Lung (tissue), 12 donors: ENCODE results near the gene SPC24. TPM values are rescaled to one million over a fixed set of nuclear protein-coding genes. Genes with fewer than 3 reads are reported as not detected.
"Not testable (repeated sequence)": the region's sequence is repeated elsewhere in the genome, so short reads cannot be mapped to it uniquely, and the experiment has no call there.

Experiments used
- ATAC-seq: fragments of 200-7000 bp; cut with Tn5 transposase; one replicate; pipeline ENCODE4 v1.9.1; 2020; ENCODE audit warnings: moderate number of reproducible peaks; ENCODE audit not compliant: insufficient read depth, low FRiP score
- DNase-seq, 3 donors: peaks; one replicate each; pipeline ENCODE4 v3.0.0-alpha.2; 2013 to 2017
- H3K27ac ChIP-seq, 2 donors: one replicate each; pipeline ENCODE4 v1.5.1; 2013; ENCODE audit warnings: mild to moderate bottlenecking in 2 of 2, moderate library complexity in 2 of 2, control low read depth in 1 of 2, inconsistent platforms in 1 of 2, low read depth in 1 of 2, low read length in 1 of 2
- H3K27me3 ChIP-seq, 3 donors: one replicate each; pipeline ENCODE4 v1.5.1; 2013; ENCODE audit warnings: low read length in 2 of 3; ENCODE audit not compliant: control insufficient read depth in 3 of 3, insufficient read depth in 3 of 3
- H3K36me3 ChIP-seq, 4 donors: one replicate each; pipeline ENCODE4 v1.5.1; 2013; ENCODE audit warnings: low read length in 4 of 4, mild to moderate bottlenecking in 1 of 4, moderate library complexity in 1 of 4; ENCODE audit not compliant: control insufficient read depth in 4 of 4, insufficient read depth in 4 of 4
- H3K4me1 ChIP-seq, 5 donors: one replicate each; pipeline ENCODE4 v1.5.1; 2013; ENCODE audit warnings: low read length in 5 of 5, mild to moderate bottlenecking in 2 of 5, moderate library complexity in 1 of 5; ENCODE audit not compliant: control insufficient read depth in 5 of 5, insufficient read depth in 5 of 5
- H3K4me3 ChIP-seq: one replicate; pipeline ENCODE4 v1.5.1; 2013; ENCODE audit warnings: mild to moderate bottlenecking, control low read depth, moderate library complexity
- H3K9ac ChIP-seq, 2 donors: one replicate each; pipeline ENCODE4 v1.5.1; 2013; ENCODE audit warnings: low read length in 2 of 2, control low read depth in 1 of 2; ENCODE audit not compliant: insufficient read depth in 1 of 2
- H3K9me3 ChIP-seq, 4 donors: one replicate each; pipeline ENCODE4 v1.5.1; 2013; ENCODE audit warnings: low read length in 3 of 4, mild to moderate bottlenecking in 1 of 4, moderate library complexity in 1 of 4; ENCODE audit not compliant: control insufficient read depth in 4 of 4, insufficient read depth in 3 of 4
- CTCF ChIP-seq: IDR thresholded peaks from 2 replicates; pipeline ENCODE4 v1.5.1; 2012; ENCODE audit warnings: mild to moderate bottlenecking; ENCODE audit errors: control extremely low read depth, extremely low read depth
- whole genome bisulfite sequencing, 2 donors: extraction: QIAGEN DNeasy Blood & Tissue Kit; methylation state at CpG; one replicate each; pipeline ENCODE4 v1.1.7; 2013; 5-methylcytosine and 5-hydroxymethylcytosine counted together
- polyA plus RNA-seq, 2 donors: library from polyadenylated mRNA; stranded (reverse); fragments of 200-250 nt; gene quantifications; one replicate each; pipeline ENCODE4 v1.2.1, GENCODE V29; 2013
- total RNA-seq, 2 donors: library from RNA; depleted of rRNA in 1 of 2; stranded (reverse); fragments of >200 nt in 1 of 2; gene quantifications; one replicate each; pipeline ENCODE4 v1.2.1, GENCODE V29; 2014 to 2021
- donor health status: control.
- donor health status: control.
- donor health status: Bipolar disorder and iron deficiency.
- donor health status: healthy.
- donor health status: DM: yes; HTN: yes; CAD: no.

The SPC24 gene
- total and polyA plus RNA-seq, 4 donors: 1.3 to 6.5 (median 3.9) TPM

- peaks cover 26 to 70% (median 33%) of the 10 kb centered on the region in 4 donors for H3K36me3 ChIP-seq
- no peak for ATAC-seq
Observed at GRCh38 chr19:11108746-11109145, 46.8 kb downstream of the SPC24 start.

GRCh38 chr19:11106477-11106876 lies 49.1 kb downstream of the SPC24 start:
- no peaks in the 10 kb centered on the region for H3K27me3 ChIP-seq
- H3K36me3 ChIP-seq: peaks cover 19 to 64% (median 22%) of the 10 kb centered on the region in 4 donors
- DNase-seq (no peak), ATAC-seq (no peak)
- H3K9me3 ChIP-seq: no peaks in the 10 kb centered on the region
- 86% methylated on average over 13 of the region's 13 CpGs for WGBS, 2 donors
- peak overlapping the region in 1 of 2 donors; percentile 33 for H3K27ac ChIP-seq
- no peak overlapping the region for H3K4me3 ChIP-seq
- no peak for TF ChIP-seq CTCF
- H3K4me1 ChIP-seq: no peaks in the 10 kb centered on the region
- no peak overlapping the region for H3K9ac ChIP-seq

More at GRCh38 chr19:11108746-11109145, 46.8 kb downstream of the SPC24 start:
- H3K9me3 ChIP-seq: no peaks in the 10 kb centered on the region
- no peak for TF ChIP-seq CTCF
- H3K9ac ChIP-seq: no peak overlapping the region
- H3K4me3 ChIP-seq: no peak overlapping the region
- H3K27ac ChIP-seq: no peak overlapping the region
- 93% methylated on average over 6 of the region's 6 CpGs for WGBS, 2 donors
- no peaks in the 10 kb centered on the region for H3K27me3 ChIP-seq
- no peak for DNase-seq
- no peaks in the 10 kb centered on the region for H3K4me1 ChIP-seq

GRCh38 chr19:11105014-11105636 lies 50.5 kb downstream of the SPC24 start:
- Histone ChIP-seq H3K9ac (no peak overlapping the region), H3K27ac (no peak overlapping the region), H3K4me3 (no peak overlapping the region), H3K9me3 (no peaks in the 10 kb centered on the region), H3K36me3 (peaks cover 20 to 62% (median 23%) of the 10 kb centered on the region in 4 donors), H3K4me1 (no peaks in the 10 kb centered on the region), H3K27me3 (no peaks in the 10 kb centered on the region)
- WGBS, 2 donors: 92% methylated on average over 36 of the region's 36 CpGs
- no peak for ATAC-seq
- DNase-seq: no peak
- TF ChIP-seq CTCF: no peak

- H3K4me1 ChIP-seq, H3K9ac ChIP-seq, H3K4me3 ChIP-seq, DNase-seq, H3K9me3 ChIP-seq, ATAC-seq, H3K27me3 ChIP-seq, H3K27ac ChIP-seq: not testable (repeated sequence)
- peaks cover 18 to 55% (median 24%) of the 10 kb centered on the region in 4 donors for H3K36me3 ChIP-seq
- WGBS, 2 donors: 91 to 94% methylated on average over 10 of the region's 10 CpGs
Observed at GRCh38 chr19:11103667-11104066, 51.9 kb downstream of the SPC24 start.
